H1 (cell line): ENCODE data around the gene ACTR8. TPM values are rescaled to one million over a fixed set of nuclear protein-coding genes. Genes with fewer than 3 reads are reported as not detected.

Experiments
- BCL11A ChIP-seq, 2 experiments: IDR thresholded peaks; one replicate each; pipeline ENCODE4 v1.6.1; 2011; ENCODE audit warnings: low read depth in 2 of 2, low read length in 2 of 2, mild to moderate bottlenecking in 2 of 2
- polyA plus RNA-seq, 7 experiments: library from polyadenylated mRNA; depleted of rRNA in 3 of 7; stranded (reverse) in 5 of 7; unstranded in 2 of 7; fragments of >200 nt in 5 of 7; fragments of 200-250 nt in 2 of 7; gene quantifications; 1 replicate in 5 of 7; 2 replicates in 1 of 7; 4 replicates in 1 of 7; pipeline versions ENCODE4 v1.2.1 to v1.2.3, GENCODE V29; 2011 to 2013; ENCODE audit warnings: missing spikeins in 2 of 7, mixed read lengths in 2 of 7
- total RNA-seq: library from RNA; stranded (reverse); fragmentation: NEBNext Ultra II Directional; extraction: Animal tissue kit (Norgen Biotek cat#: 25700); gene quantifications from 2 replicates; pipeline ENCODE4 v1.2.1, GENCODE V29; 2021
- TF ChIP-seq, protein P1 (sequence below): fragments of 300-600 bp; sonication (generic); IDR thresholded peaks from 2 replicates; pipeline ENCODE4 v1.7.1; 2012; ENCODE audit warnings: low read length, moderate library complexity, mild to moderate bottlenecking, inconsistent platforms; ENCODE audit not compliant: insufficient replicate concordance
- TF ChIP-seq, protein P2 (sequence below): IDR thresholded peaks from 2 replicates; pipeline ENCODE4 v1.6.1; 2011; ENCODE audit warnings: low read length, improper control_type of control experiment

ACTR8 gene
- total and polyA plus RNA-seq, 2 of the 8 experiments (the other 6 are each of a cell fraction or from before 2014, with no cell fraction given): 8.3 to 26.9 TPM

DNA sequence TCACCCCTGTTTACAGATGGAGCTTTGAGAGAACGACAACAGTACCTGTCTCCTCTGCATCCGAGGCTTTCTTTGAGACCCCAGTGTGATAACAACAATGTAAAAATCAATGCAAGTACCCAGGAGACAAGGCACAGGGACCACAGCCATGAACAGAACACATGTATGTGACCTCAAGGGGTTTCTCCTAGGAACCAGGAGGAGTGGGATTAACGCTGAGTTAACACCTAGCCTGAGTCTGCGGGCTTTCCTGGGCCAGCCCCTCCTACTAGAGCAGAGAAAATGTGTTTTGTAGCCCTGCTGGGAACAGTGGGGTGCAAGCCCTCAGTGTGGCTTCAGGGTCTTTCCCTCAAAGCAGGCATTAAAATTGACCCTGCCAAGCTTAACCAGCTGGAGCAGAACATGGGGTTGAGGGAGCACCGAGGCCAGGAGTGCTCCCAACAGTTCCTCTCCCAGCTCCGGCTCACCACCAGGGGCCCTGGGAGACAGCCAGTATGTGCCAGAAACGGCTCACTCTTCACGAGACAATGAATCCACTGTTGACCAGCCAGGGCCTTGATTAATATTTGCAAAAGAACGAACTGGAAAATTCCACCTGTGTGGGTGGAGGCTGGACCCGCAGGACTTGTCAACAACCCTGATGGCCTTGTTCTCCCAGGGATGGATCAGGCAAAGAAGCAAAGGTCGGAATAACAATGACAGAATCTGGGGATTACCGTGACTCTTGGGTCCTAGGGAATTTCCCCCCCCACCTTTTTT is 39.3 kb downstream of the ACTR8 start (continued):
- TF ChIP-seq, protein P1, sequence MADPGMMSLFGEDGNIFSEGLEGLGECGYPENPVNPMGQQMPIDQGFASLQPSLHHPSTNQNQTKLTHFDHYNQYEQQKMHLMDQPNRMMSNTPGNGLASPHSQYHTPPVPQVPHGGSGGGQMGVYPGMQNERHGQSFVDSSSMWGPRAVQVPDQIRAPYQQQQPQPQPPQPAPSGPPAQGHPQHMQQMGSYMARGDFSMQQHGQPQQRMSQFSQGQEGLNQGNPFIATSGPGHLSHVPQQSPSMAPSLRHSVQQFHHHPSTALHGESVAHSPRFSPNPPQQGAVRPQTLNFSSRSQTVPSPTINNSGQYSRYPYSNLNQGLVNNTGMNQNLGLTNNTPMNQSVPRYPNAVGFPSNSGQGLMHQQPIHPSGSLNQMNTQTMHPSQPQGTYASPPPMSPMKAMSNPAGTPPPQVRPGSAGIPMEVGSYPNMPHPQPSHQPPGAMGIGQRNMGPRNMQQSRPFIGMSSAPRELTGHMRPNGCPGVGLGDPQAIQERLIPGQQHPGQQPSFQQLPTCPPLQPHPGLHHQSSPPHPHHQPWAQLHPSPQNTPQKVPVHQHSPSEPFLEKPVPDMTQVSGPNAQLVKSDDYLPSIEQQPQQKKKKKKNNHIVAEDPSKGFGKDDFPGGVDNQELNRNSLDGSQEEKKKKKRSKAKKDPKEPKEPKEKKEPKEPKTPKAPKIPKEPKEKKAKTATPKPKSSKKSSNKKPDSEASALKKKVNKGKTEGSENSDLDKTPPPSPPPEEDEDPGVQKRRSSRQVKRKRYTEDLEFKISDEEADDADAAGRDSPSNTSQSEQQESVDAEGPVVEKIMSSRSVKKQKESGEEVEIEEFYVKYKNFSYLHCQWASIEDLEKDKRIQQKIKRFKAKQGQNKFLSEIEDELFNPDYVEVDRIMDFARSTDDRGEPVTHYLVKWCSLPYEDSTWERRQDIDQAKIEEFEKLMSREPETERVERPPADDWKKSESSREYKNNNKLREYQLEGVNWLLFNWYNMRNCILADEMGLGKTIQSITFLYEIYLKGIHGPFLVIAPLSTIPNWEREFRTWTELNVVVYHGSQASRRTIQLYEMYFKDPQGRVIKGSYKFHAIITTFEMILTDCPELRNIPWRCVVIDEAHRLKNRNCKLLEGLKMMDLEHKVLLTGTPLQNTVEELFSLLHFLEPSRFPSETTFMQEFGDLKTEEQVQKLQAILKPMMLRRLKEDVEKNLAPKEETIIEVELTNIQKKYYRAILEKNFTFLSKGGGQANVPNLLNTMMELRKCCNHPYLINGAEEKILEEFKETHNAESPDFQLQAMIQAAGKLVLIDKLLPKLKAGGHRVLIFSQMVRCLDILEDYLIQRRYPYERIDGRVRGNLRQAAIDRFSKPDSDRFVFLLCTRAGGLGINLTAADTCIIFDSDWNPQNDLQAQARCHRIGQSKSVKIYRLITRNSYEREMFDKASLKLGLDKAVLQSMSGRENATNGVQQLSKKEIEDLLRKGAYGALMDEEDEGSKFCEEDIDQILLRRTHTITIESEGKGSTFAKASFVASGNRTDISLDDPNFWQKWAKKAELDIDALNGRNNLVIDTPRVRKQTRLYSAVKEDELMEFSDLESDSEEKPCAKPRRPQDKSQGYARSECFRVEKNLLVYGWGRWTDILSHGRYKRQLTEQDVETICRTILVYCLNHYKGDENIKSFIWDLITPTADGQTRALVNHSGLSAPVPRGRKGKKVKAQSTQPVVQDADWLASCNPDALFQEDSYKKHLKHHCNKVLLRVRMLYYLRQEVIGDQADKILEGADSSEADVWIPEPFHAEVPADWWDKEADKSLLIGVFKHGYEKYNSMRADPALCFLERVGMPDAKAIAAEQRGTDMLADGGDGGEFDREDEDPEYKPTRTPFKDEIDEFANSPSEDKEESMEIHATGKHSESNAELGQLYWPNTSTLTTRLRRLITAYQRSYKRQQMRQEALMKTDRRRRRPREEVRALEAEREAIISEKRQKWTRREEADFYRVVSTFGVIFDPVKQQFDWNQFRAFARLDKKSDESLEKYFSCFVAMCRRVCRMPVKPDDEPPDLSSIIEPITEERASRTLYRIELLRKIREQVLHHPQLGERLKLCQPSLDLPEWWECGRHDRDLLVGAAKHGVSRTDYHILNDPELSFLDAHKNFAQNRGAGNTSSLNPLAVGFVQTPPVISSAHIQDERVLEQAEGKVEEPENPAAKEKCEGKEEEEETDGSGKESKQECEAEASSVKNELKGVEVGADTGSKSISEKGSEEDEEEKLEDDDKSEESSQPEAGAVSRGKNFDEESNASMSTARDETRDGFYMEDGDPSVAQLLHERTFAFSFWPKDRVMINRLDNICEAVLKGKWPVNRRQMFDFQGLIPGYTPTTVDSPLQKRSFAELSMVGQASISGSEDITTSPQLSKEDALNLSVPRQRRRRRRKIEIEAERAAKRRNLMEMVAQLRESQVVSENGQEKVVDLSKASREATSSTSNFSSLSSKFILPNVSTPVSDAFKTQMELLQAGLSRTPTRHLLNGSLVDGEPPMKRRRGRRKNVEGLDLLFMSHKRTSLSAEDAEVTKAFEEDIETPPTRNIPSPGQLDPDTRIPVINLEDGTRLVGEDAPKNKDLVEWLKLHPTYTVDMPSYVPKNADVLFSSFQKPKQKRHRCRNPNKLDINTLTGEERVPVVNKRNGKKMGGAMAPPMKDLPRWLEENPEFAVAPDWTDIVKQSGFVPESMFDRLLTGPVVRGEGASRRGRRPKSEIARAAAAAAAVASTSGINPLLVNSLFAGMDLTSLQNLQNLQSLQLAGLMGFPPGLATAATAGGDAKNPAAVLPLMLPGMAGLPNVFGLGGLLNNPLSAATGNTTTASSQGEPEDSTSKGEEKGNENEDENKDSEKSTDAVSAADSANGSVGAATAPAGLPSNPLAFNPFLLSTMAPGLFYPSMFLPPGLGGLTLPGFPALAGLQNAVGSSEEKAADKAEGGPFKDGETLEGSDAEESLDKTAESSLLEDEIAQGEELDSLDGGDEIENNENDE: no peak
- TF ChIP-seq, protein P2, sequence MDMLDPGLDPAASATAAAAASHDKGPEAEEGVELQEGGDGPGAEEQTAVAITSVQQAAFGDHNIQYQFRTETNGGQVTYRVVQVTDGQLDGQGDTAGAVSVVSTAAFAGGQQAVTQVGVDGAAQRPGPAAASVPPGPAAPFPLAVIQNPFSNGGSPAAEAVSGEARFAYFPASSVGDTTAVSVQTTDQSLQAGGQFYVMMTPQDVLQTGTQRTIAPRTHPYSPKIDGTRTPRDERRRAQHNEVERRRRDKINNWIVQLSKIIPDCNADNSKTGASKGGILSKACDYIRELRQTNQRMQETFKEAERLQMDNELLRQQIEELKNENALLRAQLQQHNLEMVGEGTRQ: no peak
- TF ChIP-seq BCL11A (IDR thresholded peaks at IDR 0.05; ENCODE audit: low read depth in 2 of 2, low read length in 2 of 2): no peak
- TF ChIP-seq, all 59 proteins: peak for 4
